HCT116 (cell line): Measurements from ENCODE around the gene PROSER3. TPM values are rescaled to one million over a fixed set of nuclear protein-coding genes. Genes with fewer than 3 reads are reported as not detected.

Experiments used
- ATAC-seq: fragments of 200-7000 bp; cut with Tn5 transposase; 2 replicates; pipeline ENCODE4 v1.9.1; 2020; ENCODE audit warnings: mild to moderate bottlenecking, moderate library complexity
- BruUV-seq: library from RNA; stranded (reverse); fragments of 400-500 nt; replicated peaks from 2 replicates; lab custom pipeline; 2021; lab: Mats Ljungman, UMichigan
- CTCF ChIA-PET: fragments of 300-600 bp; sonication (Branson Sonifier 250); formaldehyde crosslinking; loops from one replicate; lab custom pipeline; 2021; ENCODE audit warnings: antibody characterized with exemption; lab: Charles Lee
- POLR2A ChIA-PET: fragments of 300-600, 350-600 bp; sonication (Branson Sonifier 250); formaldehyde crosslinking; loops from one replicate; lab custom pipeline; 2021; ENCODE audit warnings: antibody characterized with exemption; lab: Charles Lee
- RAD21 ChIA-PET, 2 experiments: fragments of 300-600 bp; sonication (Branson Sonifier 250); formaldehyde crosslinking; loops; one replicate each; lab custom pipeline; 2023; ENCODE audit warnings: low total read pairs in 2 of 2; ENCODE audit not compliant: uncharacterized antibody in 2 of 2, unreplicated experiment in 2 of 2, low non-redundant PET in 1 of 2; lab: Charles Lee
- DNase-seq: peaks from one replicate; pipeline ENCODE4 v3.0.0-alpha.2; 2010; ENCODE audit warnings: low read depth, low spot score
- H2AFZ ChIP-seq: fragments of 200-600 bp; shearing (Covaris generic), sonication (generic); 2 replicates; pipeline ENCODE4 v1.6.1; 2017; ENCODE audit warnings: low read depth, mixed run types, mixed read lengths, antibody characterized with exemption, low read length; ENCODE audit not compliant: poor library complexity, severe bottlenecking
- H3K27ac ChIP-seq: 2 replicates; pipeline ENCODE4 v1.5.1; 2012; ENCODE audit warnings: low read depth, low read length
- H3K27me3 ChIP-seq: fragments of 200-600 bp; sonication (generic); 2 replicates; pipeline ENCODE4 v1.6.1; 2016; ENCODE audit warnings: mixed run types, low read length, mixed read lengths; ENCODE audit not compliant: insufficient read depth
- H3K36me3 ChIP-seq, 2 experiments: fragments of 200-500 bp in 1 of 2; fragments of 200-600 bp in 1 of 2; sonication (Bioruptor generic) in 1 of 2; sonication (generic) in 1 of 2; 2 replicates each; pipeline versions ENCODE4 v1.5.1 to v1.6.1; 2014 to 2016; ENCODE audit warnings: low read length in 2 of 2, inconsistent platforms in 1 of 2, mixed read lengths in 1 of 2, mixed run types in 1 of 2; ENCODE audit not compliant: insufficient read depth in 2 of 2, control insufficient read depth in 1 of 2
- H3K4me1 ChIP-seq, 2 experiments: fragments of 200-600 bp in 1 of 2; sonication (generic) in 1 of 2; 2 replicates each; pipeline versions ENCODE4 v1.5.1 to v1.6.1; 2012 to 2017; ENCODE audit warnings: low read length in 2 of 2, inconsistent platforms in 1 of 2, mild to moderate bottlenecking in 1 of 2, mixed read lengths in 1 of 2, mixed run types in 1 of 2, moderate library complexity in 1 of 2; ENCODE audit not compliant: insufficient read depth in 2 of 2, control insufficient read depth in 1 of 2
- H3K4me2 ChIP-seq: fragments of 200-600 bp; sonication (generic); 2 replicates; pipeline ENCODE4 v1.6.1; 2017; ENCODE audit warnings: mixed run types, low read length, mixed read lengths
- H3K4me3 ChIP-seq, 2 experiments: fragments of 200-600 bp in 1 of 2; sonication (generic) in 1 of 2; replicated peaks in 1 of 2; 2 replicates each; pipeline ENCODE4 v1.5.1; 2011 to 2016; ENCODE audit warnings: low read length in 2 of 2, control low read depth in 1 of 2, low read depth in 1 of 2, mild to moderate bottlenecking in 1 of 2, mixed read lengths in 1 of 2, mixed run types in 1 of 2
- H3K79me2 ChIP-seq: fragments of 200-600 bp; sonication (generic); 2 replicates; pipeline ENCODE4 v1.6.1; 2017; ENCODE audit warnings: mild to moderate bottlenecking, mixed run types, low read length, moderate library complexity, mixed read lengths; ENCODE audit not compliant: insufficient read depth
- H3K9ac ChIP-seq: fragments of 200-600 bp; sonication (generic); 2 replicates; pipeline ENCODE4 v1.6.1; 2016; ENCODE audit warnings: low read length, mixed read lengths
- H3K9me2 ChIP-seq: fragments of 200-600 bp; sonication (generic), shearing (Covaris generic); 2 replicates; pipeline ENCODE4 v1.6.1; 2017; ENCODE audit warnings: mixed run types, mild to moderate bottlenecking, moderate library complexity; ENCODE audit not compliant: insufficient read depth
- H3K9me3 ChIP-seq, 2 experiments: fragments of 200-500 bp in 1 of 2; fragments of 200-600 bp in 1 of 2; sonication (Bioruptor generic) in 1 of 2; sonication (generic) in 1 of 2; 2 replicates each; pipeline ENCODE4 v1.6.1; 2014 to 2017; ENCODE audit warnings: low read length in 2 of 2, mixed read lengths in 2 of 2, inconsistent platforms in 1 of 2, low read depth in 1 of 2, mild to moderate bottlenecking in 1 of 2, mixed run types in 1 of 2, moderate library complexity in 1 of 2; ENCODE audit not compliant: control insufficient read depth in 1 of 2, insufficient read depth in 1 of 2
- H4K20me1 ChIP-seq: fragments of 200-600 bp; sonication (generic), shearing (Covaris generic); 2 replicates; pipeline ENCODE4 v1.6.1; 2017; ENCODE audit warnings: mixed run types, mild to moderate bottlenecking, moderate library complexity; ENCODE audit not compliant: insufficient read depth
- EGR1 ChIP-seq: IDR thresholded peaks from 2 replicates; pipeline ENCODE4 v1.6.1; 2012; ENCODE audit warnings: low read depth
- ELF1 ChIP-seq: IDR thresholded peaks from 2 replicates; pipeline ENCODE4 v1.6.1; 2012; ENCODE audit warnings: low read depth, borderline replicate concordance
- EZH2 ChIP-seq: fragments of 200-600 bp; sonication (generic); IDR thresholded peaks from 2 replicates; pipeline ENCODE4 v1.6.1; 2017; ENCODE audit warnings: antibody characterized with exemption, mixed run types
- EZH2phosphoT487 ChIP-seq: fragments of 200-600 bp; IDR thresholded peaks from 2 replicates; pipeline ENCODE4 v1.6.1; 2018; ENCODE audit warnings: antibody characterized with exemption, borderline replicate concordance
- JUND ChIP-seq: IDR thresholded peaks from 2 replicates; pipeline ENCODE4 v1.6.1; 2012
- POLR2A ChIP-seq: IDR thresholded peaks from 2 replicates; pipeline ENCODE4 v1.7.0; 2011; ENCODE audit warnings: borderline replicate concordance; ENCODE audit not compliant: insufficient read depth, insufficient read length; ENCODE audit errors: extremely low read depth
- POLR2AphosphoS5 ChIP-seq: IDR thresholded peaks from 2 replicates; pipeline ENCODE4 v1.6.1; 2011; ENCODE audit warnings: mild to moderate bottlenecking, low read depth, low read length, moderate library complexity
- SRF ChIP-seq: IDR thresholded peaks from 2 replicates; pipeline ENCODE4 v1.6.1; 2012; ENCODE audit warnings: low read depth
- ZFX ChIP-seq: fragments of 450-650 bp; IDR thresholded peaks from 2 replicates; pipeline ENCODE4 v1.6.1; 2017
- intact Hi-C: fragments of 100-400 bp; cut with micrococcal nuclease; formaldehyde crosslinking; loops from 2 replicates; pipeline ENCODE4 v1.10.0; 2022
- total RNA-seq: library from RNA; stranded (reverse); gene quantifications from one replicate; pipeline ENCODE4 v1.2.1, GENCODE V29; 2021; ENCODE audit not compliant: unreplicated experiment
- TF ChIP-seq, protein P1 (sequence below): IDR thresholded peaks from 2 replicates; pipeline ENCODE4 v1.6.1; 2012
- TF ChIP-seq, protein P2 (sequence below): IDR thresholded peaks from 2 replicates; pipeline ENCODE4 v1.6.1; 2011; ENCODE audit warnings: mild to moderate bottlenecking, low read length, moderate library complexity; ENCODE audit not compliant: insufficient replicate concordance; ENCODE audit errors: extremely low read depth

Gene PROSER3
- total RNA-seq, 1 experiment from 2014 or later: 42.5 TPM

DNA sequence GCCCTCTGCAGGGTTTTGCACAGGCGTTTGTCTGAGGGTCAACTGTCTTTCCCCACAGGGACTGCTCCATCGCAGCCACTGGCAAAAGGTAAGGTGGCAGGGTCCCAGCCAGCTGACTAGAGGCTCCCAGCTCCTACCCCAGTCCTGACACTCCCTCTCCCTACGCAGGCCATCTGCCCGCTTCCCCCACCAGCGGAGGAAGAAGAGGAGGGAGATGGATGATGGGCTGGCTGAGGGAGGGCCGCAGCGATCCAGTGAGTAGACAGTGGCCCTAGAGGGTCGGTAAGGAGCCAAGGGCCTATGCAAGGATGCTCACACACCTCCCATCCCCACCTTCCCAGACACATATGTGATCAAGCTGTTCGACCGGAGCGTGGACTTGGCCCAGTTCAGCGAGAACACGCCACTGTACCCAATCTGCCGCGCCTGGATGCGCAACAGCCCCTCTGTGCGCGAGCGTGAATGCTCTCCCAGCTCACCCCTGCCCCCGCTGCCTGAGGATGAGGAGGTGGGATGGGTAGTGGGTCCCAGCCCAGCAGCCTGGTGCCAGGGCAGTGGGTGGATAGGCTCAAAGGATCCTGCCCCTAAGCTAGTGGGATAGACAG is 5.1 kb upstream of the PROSER3 start:
- RAD21 ChIA-PET: no interaction called here
- peaks cover 5% of the 10 kb centered on the region; the same call in 1 of the 2 replicates for H3K79me2 ChIP-seq
- H3K4me2 ChIP-seq: no peak overlapping the region
- TF ChIP-seq ZFX (no peak), POLR2AphosphoS5 (no peak), EZH2 (no peak), EGR1 (no peak), JUND (no peak), SRF (no peak), EZH2phosphoT487 (no peak), POLR2A (no peak), ELF1 (no peak)
- TF ChIP-seq, protein P1, sequence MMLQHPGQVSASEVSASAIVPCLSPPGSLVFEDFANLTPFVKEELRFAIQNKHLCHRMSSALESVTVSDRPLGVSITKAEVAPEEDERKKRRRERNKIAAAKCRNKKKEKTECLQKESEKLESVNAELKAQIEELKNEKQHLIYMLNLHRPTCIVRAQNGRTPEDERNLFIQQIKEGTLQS: no peak
- TF ChIP-seq, protein P2, sequence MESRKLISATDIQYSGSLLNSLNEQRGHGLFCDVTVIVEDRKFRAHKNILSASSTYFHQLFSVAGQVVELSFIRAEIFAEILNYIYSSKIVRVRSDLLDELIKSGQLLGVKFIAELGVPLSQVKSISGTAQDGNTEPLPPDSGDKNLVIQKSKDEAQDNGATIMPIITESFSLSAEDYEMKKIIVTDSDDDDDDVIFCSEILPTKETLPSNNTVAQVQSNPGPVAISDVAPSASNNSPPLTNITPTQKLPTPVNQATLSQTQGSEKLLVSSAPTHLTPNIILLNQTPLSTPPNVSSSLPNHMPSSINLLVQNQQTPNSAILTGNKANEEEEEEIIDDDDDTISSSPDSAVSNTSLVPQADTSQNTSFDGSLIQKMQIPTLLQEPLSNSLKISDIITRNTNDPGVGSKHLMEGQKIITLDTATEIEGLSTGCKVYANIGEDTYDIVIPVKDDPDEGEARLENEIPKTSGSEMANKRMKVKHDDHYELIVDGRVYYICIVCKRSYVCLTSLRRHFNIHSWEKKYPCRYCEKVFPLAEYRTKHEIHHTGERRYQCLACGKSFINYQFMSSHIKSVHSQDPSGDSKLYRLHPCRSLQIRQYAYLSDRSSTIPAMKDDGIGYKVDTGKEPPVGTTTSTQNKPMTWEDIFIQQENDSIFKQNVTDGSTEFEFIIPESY: no peak
- ATAC-seq (no peak), DNase-seq (no peak)
- H2AFZ ChIP-seq: no peak overlapping the region
- no TSS peak for BruUV-seq
- H3K9ac ChIP-seq: no peak overlapping the region
- peaks cover 13 to 16% of the 10 kb centered on the region in 2 experiments for H3K4me1 ChIP-seq
- H3K4me3 ChIP-seq: no peak overlapping the region
- H4K20me1 ChIP-seq: no peaks in the 10 kb centered on the region
- CTCF ChIA-PET: no interaction called here
- H3K9me3 ChIP-seq: no peaks in the 10 kb centered on the region
- no peaks in the 10 kb centered on the region for H3K9me2 ChIP-seq
- POLR2A ChIA-PET: no interaction called here
- no peak overlapping the region for H3K27ac ChIP-seq
- H3K27me3 ChIP-seq: no peaks in the 10 kb centered on the region
- intact Hi-C loops: no loop called here
- no peaks in the 10 kb centered on the region; a peak in 2 of 4 replicates for H3K36me3 ChIP-seq
